ENCODE measurements around the gene ROR1.

GRCh38 chr1:64116537-64116936 is 342.7 kb downstream of the ROR1 start:
- TF ChIP-seq ZNF70 (CRISPR knock-in tag; IDR thresholded peaks at IDR 0.05) (no peak), CSDC2 (CRISPR knock-in tag; IDR thresholded peaks at IDR 0.05) (no peak), ESRRG (CRISPR knock-in tag; IDR thresholded peaks at IDR 0.05) (no peak)

Data from SK-N-SH treated with all-trans-retinoic acid at 6 μM for 48 hours (cell line).